ELR (cell line): ENCODE data around the gene ZC3H12A.

ENCODE experiments used
- DNase-seq: peaks from one replicate; pipeline ENCODE4 v3.0.0-alpha.2; 2015; ENCODE audit warnings: low read depth

Gene ZC3H12A

GRCh38 chr1:37478890-37479254, 4.5 kb downstream of the ZC3H12A start:
- peak; percentile 69 for DNase-seq

- peak; percentile 93 for DNase-seq
These were observed 5.1 kb downstream of the ZC3H12A start for GRCh38 chr1:37479255-37480124.

GRCh38 chr1:37480125-37480466, 5.7 kb downstream of the ZC3H12A start:
- DNase-seq, result no peak

GRCh38 chr1:37480581-37481288, 6.4 kb downstream of the ZC3H12A start:
- DNase-seq, result no peak

GRCh38 chr1:37481289-37482003, 7.1 kb downstream of the ZC3H12A start:
- DNase-seq, result no peak

- no peak for DNase-seq
These were observed 7.8 kb downstream of the ZC3H12A start for GRCh38 chr1:37482004-37482785.

- DNase-seq, result no peak
These were observed 8.7 kb downstream of the ZC3H12A start for GRCh38 chr1:37482796-37483744.

GRCh38 chr1:37483785-37484184, 9.4 kb downstream of the ZC3H12A start:
- no peak for DNase-seq

GRCh38 chr1:37484325-37485051, 10.1 kb downstream of the ZC3H12A start:
- no peak for DNase-seq

GRCh38 chr1:37485902-37486679, 11.7 kb downstream of the ZC3H12A start:
- DNase-seq, result no peak

GRCh38 chr1:37486680-37487618, 12.6 kb downstream of the ZC3H12A start:
- DNase-seq, result peak; percentile 76

GRCh38 chr1:37487619-37487984, 13.2 kb downstream of the ZC3H12A start:
- no peak for DNase-seq

- DNase-seq, result no peak
These were observed 19.1 kb downstream of the ZC3H12A start for GRCh38 chr1:37493336-37494098.

- DNase-seq, result no peak
These were observed 21.5 kb downstream of the ZC3H12A start for GRCh38 chr1:37495875-37496274.

GRCh38 chr1:37497832-37498231, 23.5 kb downstream of the ZC3H12A start:
- no peak for DNase-seq

- peak; percentile 79 for DNase-seq
These were observed 24.7 kb downstream of the ZC3H12A start for GRCh38 chr1:37498872-37499617.

GRCh38 chr1:37501661-37502060, 27.3 kb downstream of the ZC3H12A start:
- DNase-seq, result no peak
